ENCODE results near the gene SLC25A33. TPM values are rescaled to one million over a fixed set of nuclear protein-coding genes. Genes with fewer than 3 reads are reported as not detected.

The SLC25A33 gene
- total RNA-seq, 1 donor from 2014 or later: 13.3 TPM

- Mint-ChIP-seq H3K9me3 (no peaks in the 10 kb centered on the region), H3K36me3 (ENCODE audit: low read depth) (peaks cover 8% of the 10 kb centered on the region), H3K27me3 (ENCODE audit: low read depth) (no peaks in the 10 kb centered on the region), H3K27ac (ENCODE audit: unreplicated experiment) (no peak overlapping the region), H3K4me3 (peak overlapping the region; percentile 94), H3K4me1 (peaks cover 35% of the 10 kb centered on the region)
- TF ChIP-seq CTCF (conservative IDR thresholded peaks at IDR 0.05): no peak
- DNase-seq (ENCODE audit: low read depth, low spot score): no peak
Observed at GRCh38 chr1:9542430-9542829, 3.2 kb downstream of the SLC25A33 start.

- peaks cover 25% of the 10 kb centered on the region for H3K4me1 Mint-ChIP-seq
- H3K9me3 Mint-ChIP-seq: peaks cover 2% of the 10 kb centered on the region
- no peak overlapping the region for H3K27ac Mint-ChIP-seq (ENCODE audit: unreplicated experiment)
- H3K36me3 Mint-ChIP-seq (ENCODE audit: low read depth): peaks cover 12% of the 10 kb centered on the region
- TF ChIP-seq CTCF (conservative IDR thresholded peaks at IDR 0.05): no peak
- no peaks in the 10 kb centered on the region for H3K27me3 Mint-ChIP-seq (ENCODE audit: low read depth)
- DNase-seq (ENCODE audit: low read depth, low spot score): no peak
- H3K4me3 Mint-ChIP-seq: peak overlapping the region; percentile 10
Observed at GRCh38 chr1:9544926-9545325, 5.7 kb downstream of the SLC25A33 start.

GRCh38 chr1:9549955-9550546, 10.8 kb downstream of the SLC25A33 start:
- Mint-ChIP-seq H3K9me3 (peaks cover 2% of the 10 kb centered on the region), H3K27me3 (ENCODE audit: low read depth) (no peaks in the 10 kb centered on the region), H3K4me3 (no peak overlapping the region), H3K27ac (ENCODE audit: unreplicated experiment) (no peak overlapping the region), H3K4me1 (peaks cover 7% of the 10 kb centered on the region), H3K36me3 (ENCODE audit: low read depth) (peaks cover 8% of the 10 kb centered on the region)
- no peak for TF ChIP-seq CTCF (conservative IDR thresholded peaks at IDR 0.05)
- DNase-seq (ENCODE audit: low read depth, low spot score): no peak

GRCh38 chr1:9551984-9552383, 12.7 kb downstream of the SLC25A33 start:
- peaks cover 7% of the 10 kb centered on the region for H3K4me1 Mint-ChIP-seq
- no peak overlapping the region for H3K27ac Mint-ChIP-seq (ENCODE audit: unreplicated experiment)
- H3K36me3 Mint-ChIP-seq (ENCODE audit: low read depth): peaks cover 11% of the 10 kb centered on the region
- no peaks in the 10 kb centered on the region for H3K27me3 Mint-ChIP-seq (ENCODE audit: low read depth)
- H3K9me3 Mint-ChIP-seq: peaks cover 2% of the 10 kb centered on the region
- DNase-seq (ENCODE audit: low read depth, low spot score): no peak
- H3K4me3 Mint-ChIP-seq: no peak overlapping the region
- no peak for TF ChIP-seq CTCF (conservative IDR thresholded peaks at IDR 0.05)

GRCh38 chr1:9553736-9554144, 14.5 kb downstream of the SLC25A33 start:
- DNase-seq (ENCODE audit: low read depth, low spot score): no peak
- no peak overlapping the region for H3K27ac Mint-ChIP-seq (ENCODE audit: unreplicated experiment)
- peaks cover under 1% of the 10 kb centered on the region for H3K9me3 Mint-ChIP-seq
- TF ChIP-seq CTCF (conservative IDR thresholded peaks at IDR 0.05): no peak
- H3K36me3 Mint-ChIP-seq (ENCODE audit: low read depth): peaks cover 9% of the 10 kb centered on the region
- no peak overlapping the region for H3K4me3 Mint-ChIP-seq
- peaks cover 12% of the 10 kb centered on the region for H3K4me1 Mint-ChIP-seq
- no peaks in the 10 kb centered on the region for H3K27me3 Mint-ChIP-seq (ENCODE audit: low read depth)
